Cardiac septum (tissue), 1 donor: ENCODE data around the gene MYBBP1A. TPM values are rescaled to one million over a fixed set of nuclear protein-coding genes. Genes with fewer than 3 reads are reported as not detected.

Source experiments
- DNase-seq: peaks from one replicate; pipeline ENCODE4 v3.0.0-alpha.2; 2020; ENCODE audit warnings: low spot score
- intact Hi-C: fragments of 100-400 bp; cut with DNase I; formaldehyde crosslinking; loops from one replicate; pipeline ENCODE4 v1.14.0; 2022
- total RNA-seq: library from RNA; stranded (reverse); fragmentation: NEBNext Ultra II Directional; extraction: Animal tissue kit (Norgen Biotek cat#: 25700); gene quantifications from one replicate; pipeline ENCODE4 v1.2.1, GENCODE V29; 2021
- donor health status: DM: no; HTN: no; CAD: no.

The MYBBP1A gene
- total RNA-seq, 1 donor from 2014 or later: 26.1 TPM

- intact Hi-C loops: loop anchor here (5.0 kb wide), 1 partner anchor 38 kb away; no protein-coding TSS in a partner anchor
- DNase-seq: no peak
Observed at GRCh38 chr17:4499431-4500190, 55.6 kb downstream of the MYBBP1A start.

- DNase-seq: no peak
- intact Hi-C loops: no loop called here
Observed at GRCh38 chr17:4498461-4499397, 56.5 kb downstream of the MYBBP1A start, which contains the start of gene SPNS2. SPNS2 (plus strand) TSS chr17:4498881; CDS start chr17:4499048, 167 bp downstream.

- intact Hi-C loops: no loop called here
- DNase-seq: no peak
Observed at GRCh38 chr17:4497101-4497824, 57.9 kb downstream of the MYBBP1A start.

- intact Hi-C loops: no loop called here
- no peak for DNase-seq
Observed at GRCh38 chr17:4492721-4493561, 62.2 kb downstream of the MYBBP1A start.

- DNase-seq: no peak
Observed at GRCh38 chr17:4490637-4491061, 64.5 kb downstream of the MYBBP1A start.

GRCh38 chr17:4490109-4490591 lies 65.0 kb downstream of the MYBBP1A start:
- intact Hi-C loops: no loop called here
- no peak for DNase-seq

More at GRCh38 chr17:4490637-4491061, 64.5 kb downstream of the MYBBP1A start:
- intact Hi-C loops: no loop called here

- no peak for DNase-seq
- intact Hi-C loops: no loop called here
Observed at GRCh38 chr17:4488989-4489595, 66.1 kb downstream of the MYBBP1A start.

Other genes with a start within 250 kb of the MYBBP1A start
- 80.4 TPM for gene UBE2G1, start 188.7 kb downstream of the MYBBP1A start, total RNA-seq
- 0.54 TPM for gene SPNS3, start 121.4 kb downstream of the MYBBP1A start, total RNA-seq
- 10.3 TPM for gene SPNS2, start 56.5 kb downstream of the MYBBP1A start, total RNA-seq
- not detected for gene GGT6, start 5.2 kb upstream of the MYBBP1A start, total RNA-seq
- 8.1 TPM for gene SMTNL2, start 29.1 kb upstream of the MYBBP1A start, total RNA-seq
- 0.35 TPM for gene ALOX15, start 86.3 kb upstream of the MYBBP1A start, total RNA-seq
- gene PELP1, start 148.8 kb upstream of the MYBBP1A start, total RNA-seq: 36.4 TPM
- 20.8 TPM for gene ARRB2, start 155.2 kb upstream of the MYBBP1A start, total RNA-seq
- gene MED11, start 176.0 kb upstream of the MYBBP1A start, total RNA-seq: 19.9 TPM
- 0.40 TPM for gene ZMYND15, start 184.4 kb upstream of the MYBBP1A start, total RNA-seq
- 3.6 TPM for gene CXCL16, start 184.5 kb upstream of the MYBBP1A start, total RNA-seq
- not detected for gene TM4SF5, start 216.5 kb upstream of the MYBBP1A start, total RNA-seq
- gene VMO1, start 231.0 kb upstream of the MYBBP1A start, total RNA-seq: 0.97 TPM
- not detected for gene GLTPD2, start 233.6 kb upstream of the MYBBP1A start, total RNA-seq
- 147 TPM for gene PSMB6, start 240.8 kb upstream of the MYBBP1A start, total RNA-seq